SH-SY5Y (cell line): Measurements from ENCODE around the gene MYNN.

Source experiments
- GATA2 ChIP-seq: IDR thresholded peaks from 2 replicates; pipeline ENCODE4 v1.6.1; 2011; ENCODE audit warnings: mild to moderate bottlenecking, low read depth, low read length
- GATA3 ChIP-seq: IDR thresholded peaks from 2 replicates; pipeline ENCODE4 v1.6.1; 2011; ENCODE audit warnings: low read depth, mild to moderate bottlenecking, low read length, moderate library complexity

DNA sequence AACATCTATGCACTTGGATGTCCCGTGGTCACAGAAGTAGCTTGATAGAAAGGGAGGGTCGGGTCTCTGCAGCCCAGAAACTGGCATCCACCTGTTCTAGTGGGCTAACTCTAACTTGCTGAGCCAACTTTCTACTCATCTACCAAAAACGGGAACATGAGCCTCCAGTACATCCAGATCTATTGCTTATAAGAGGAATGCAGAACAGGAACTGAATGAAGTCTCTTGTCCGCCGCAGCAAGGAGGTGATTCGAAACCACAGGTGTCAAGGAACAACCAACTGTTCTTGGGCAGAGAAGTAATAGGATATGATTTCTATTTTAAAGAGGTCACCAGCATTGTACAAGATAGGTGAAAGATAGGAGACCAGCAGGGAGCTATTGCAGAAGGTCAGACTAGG lies 26.3 kb upstream of the MYNN start:
- TF ChIP-seq GATA2 (no peak), GATA3 (no peak)
